GM19455 (cell line): ENCODE data around the gene DOCK8.

Experiments used
- ATAC-seq: cut with Tn5 transposase; IDR thresholded peaks from one replicate; pipeline ENCODE4 v1.9.1; 2021; ENCODE audit not compliant: unreplicated experiment

Gene DOCK8

DNA sequence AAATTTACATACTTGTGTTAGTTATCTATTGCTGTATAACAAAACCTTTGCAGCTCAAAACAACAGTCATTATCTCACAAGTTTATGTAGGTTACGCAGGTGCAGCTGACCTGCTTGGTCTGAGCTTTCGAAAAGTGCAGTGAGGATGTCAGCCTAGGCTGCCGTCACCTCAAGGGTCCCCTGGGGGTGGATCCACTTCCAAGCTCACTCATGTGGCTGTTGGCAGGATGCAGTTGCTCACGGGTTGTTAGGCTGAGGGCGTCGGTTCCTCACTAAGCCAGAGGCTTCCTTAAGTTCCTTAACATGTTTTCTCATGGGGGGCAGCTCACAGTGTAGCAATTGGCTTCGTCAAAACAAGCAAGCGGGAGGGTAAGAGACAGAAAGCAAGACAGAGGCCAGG, 139.8 kb downstream of the DOCK8 start:
- no peak for ATAC-seq

DNA sequence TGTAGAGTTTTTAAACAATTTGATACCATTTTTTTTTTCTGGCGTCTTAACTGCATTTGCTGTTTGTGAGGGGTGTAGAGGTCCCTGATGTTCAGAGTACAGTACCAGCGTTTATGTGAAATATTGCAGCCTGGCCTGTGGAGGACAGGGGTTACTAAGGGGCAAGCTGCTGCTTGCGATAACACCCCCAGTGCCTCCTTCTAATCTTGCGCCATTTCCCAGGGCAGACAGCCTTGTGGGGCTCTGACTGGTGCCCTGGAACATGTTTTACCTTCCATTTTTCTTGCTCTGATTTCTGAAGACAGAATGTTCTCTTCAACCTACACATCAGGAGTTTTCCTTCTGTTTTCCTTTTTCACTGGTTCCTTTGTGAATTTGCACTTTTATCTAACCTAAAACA, 142.9 kb downstream of the DOCK8 start:
- ATAC-seq, result no peak

DNA sequence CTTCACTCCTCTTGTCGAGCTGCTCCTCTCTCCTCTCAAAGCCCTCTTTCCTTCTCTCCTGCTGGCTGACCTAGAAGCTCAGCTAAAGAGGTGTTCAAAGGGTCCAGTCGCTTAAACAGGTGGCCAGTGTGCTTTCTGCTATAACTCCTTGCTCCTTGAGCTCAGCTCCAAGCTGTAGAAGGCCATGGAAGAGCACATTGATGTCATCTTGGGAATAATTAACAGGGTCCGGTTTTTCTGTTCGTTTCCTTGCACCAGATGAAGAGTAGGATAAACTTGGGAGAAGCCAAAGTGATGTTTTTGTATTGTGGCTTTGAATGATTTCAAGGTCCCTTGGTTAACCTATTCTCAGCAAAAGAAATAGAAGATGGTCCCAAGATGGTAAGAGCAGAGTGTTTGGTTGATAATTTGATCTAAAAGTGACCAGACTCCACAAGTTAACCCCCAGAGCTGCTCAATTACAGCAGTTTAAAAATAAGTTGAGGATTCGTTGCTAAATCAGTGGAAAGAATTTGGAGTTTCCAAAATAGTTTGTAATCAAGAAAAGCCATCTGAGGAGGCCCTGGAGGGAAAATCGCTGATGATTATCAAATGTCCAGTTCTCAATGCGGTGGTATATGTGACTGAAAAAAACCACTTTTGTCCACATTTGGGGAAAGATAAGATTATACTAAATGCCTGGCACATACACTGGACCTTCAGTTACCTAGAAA, 148.1 kb downstream of the DOCK8 start:
- no peak for ATAC-seq

DNA sequence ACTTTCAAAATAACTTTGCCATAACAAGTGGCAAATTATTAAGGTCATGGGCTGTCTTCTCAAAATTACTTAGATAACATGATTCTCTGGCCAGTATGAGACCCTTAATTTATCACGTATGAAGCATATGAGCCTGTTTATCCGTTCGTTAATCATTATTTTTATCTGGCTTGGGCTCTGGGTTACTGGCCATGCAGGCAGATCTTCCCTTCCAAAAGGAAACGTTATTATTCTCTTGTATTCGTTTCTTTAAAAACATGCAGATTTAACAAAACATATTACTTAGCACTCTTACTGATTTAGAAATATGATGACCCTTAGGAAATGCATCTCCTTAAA, 148.6 kb downstream of the DOCK8 start:
- no peak for ATAC-seq

DNA sequence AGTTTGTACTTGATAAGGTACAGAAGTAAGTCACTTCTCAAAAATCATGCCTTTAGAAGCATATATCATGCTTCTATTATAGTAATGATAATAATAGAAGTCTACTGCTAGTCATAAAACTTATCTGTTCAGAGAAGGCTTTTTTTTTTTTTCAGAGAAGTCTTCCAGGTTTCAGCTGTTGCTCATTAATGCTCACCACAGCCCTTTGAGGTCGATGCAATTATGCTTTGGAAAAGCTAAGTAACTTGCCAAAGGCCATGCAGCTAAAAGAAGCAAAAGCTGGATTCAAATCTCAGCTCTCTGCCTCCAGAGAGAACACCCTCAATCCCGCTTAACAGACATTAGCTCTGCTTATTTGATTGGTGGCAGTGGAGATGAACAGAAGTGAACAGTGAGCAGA, 150.8 kb downstream of the DOCK8 start:
- no peak for ATAC-seq

DNA sequence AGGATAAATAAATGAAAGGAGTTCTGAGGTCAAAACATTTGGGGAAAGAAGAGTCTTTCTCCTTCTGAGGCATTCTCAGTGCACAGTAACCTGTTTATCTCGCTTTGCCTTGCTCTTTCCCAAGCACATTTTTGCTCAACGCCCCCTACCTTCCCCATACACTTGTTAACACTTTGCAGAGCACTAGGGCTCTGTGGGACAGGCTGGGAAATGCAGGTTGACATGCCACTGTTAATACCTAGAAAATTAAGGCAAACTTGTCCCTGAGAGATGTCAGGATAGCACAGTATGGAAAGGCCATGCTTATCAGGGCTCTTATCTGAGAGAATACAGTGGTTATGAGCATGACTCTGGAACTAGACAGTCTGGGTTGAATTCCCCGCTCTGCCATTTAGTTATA, 152.0 kb downstream of the DOCK8 start:
- ATAC-seq, result no peak

DNA sequence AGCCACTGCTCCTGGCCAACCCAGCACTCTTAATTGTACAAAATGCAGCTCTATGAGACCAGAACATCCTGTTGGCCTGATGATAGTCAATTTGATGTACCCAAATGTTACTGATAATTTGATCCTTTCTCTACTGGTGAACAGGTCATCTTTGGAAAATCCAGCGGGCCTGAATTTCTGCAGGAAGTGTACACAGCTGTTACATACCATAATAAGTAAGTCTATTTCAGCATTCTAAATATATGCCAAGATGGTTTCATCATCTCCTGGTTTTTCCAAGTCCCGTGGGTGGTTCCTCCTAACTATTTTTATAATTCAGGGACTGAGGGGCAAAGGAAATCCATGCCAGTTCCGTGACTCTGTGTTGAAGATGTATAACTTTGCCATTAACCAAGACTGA, 155.4 kb downstream of the DOCK8 start:
- ATAC-seq, result no peak

DNA sequence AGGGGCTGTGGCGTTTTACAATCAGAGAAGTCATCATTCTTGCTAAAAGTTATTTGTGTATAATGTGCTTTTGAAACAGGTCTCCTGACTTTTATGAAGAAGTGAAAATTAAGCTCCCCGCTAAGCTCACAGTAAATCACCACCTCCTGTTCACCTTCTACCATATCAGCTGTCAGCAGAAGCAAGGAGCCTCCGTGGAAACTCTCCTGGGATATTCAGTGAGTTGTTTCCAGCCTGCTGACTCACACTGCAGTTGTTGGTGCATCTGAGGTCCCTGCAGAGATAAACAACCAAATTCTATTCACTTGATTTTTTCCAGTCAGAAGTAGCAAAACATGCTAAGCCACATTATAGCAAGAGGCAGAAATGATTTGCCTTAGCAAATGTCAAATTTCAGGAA, 156.7 kb downstream of the DOCK8 start:
- no peak for ATAC-seq

DNA sequence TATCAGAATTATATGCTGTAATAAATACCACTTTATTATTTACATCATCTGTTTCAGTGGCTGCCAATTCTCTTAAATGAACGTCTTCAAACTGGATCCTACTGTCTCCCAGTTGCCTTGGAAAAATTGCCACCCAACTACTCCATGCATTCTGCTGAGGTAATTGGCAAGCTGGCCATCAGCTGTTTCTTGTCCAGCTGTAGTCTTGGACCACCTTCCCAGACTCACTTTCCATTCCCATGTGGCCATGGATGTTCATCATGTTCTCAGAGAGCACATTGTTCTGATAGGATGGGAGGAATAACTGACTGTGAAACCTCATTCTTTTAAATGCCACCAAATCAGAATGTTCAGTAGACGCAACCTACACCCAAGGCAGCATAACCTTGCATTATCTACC, 157.5 kb downstream of the DOCK8 start:
- no peak for ATAC-seq

DNA sequence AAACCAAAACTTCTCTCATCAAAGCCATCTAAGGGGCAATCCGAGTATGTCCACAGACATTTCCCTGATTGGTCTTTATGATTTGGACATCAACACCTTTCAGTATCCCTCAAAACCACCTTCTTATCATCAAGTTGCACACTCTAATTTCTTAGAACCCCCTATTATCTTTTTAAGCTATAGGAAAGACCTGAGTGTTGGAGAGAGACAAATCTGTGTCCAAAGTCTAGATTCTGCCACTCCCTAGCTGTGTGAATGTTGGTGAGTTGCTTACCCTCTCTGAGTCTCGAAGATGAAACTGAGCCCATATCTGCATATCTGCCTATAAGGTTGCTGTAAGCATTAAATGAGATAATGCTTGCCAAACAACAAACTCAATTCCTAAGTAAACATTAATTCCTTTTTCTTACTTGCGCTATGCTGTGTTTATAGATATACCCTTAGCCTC, 159.1 kb downstream of the DOCK8 start:
- no peak for ATAC-seq

DNA sequence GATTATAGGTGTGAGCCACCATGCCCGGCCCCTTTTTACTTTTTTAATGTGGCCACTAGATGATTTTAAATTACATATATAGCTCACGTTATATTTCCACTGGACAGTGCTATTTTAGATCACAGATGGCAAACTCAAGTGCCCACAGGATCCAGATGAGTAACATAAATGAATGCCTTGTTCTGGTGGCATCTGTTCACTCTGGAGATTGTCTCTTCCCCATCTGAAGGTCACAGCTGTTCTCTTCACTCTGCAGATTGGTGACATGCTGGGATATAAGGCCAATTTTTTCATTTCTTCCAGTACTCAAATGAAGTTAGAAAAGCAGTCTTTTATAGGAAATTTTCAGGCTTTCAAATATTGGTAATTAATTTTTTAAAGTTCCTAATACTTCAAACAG, 160.1 kb downstream of the DOCK8 start:
- ATAC-seq, result no peak

DNA sequence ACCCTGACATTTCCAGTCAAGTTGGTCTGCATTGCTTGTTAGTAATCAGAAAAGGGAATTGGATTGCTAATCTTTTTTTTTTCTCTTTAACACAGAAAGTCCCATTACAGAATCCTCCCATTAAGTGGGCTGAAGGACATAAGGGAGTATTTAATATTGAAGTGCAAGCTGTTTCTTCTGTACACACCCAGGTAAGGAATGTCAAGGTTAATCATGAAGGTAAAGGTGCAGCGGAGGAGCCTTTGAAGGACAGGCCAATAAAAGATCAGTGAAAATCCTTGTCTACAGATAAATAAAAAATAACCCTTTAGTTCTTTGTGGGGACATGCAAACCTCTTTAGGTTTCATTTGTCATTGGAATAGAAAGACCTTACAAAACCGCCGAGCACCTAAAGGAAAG, 161.4 kb downstream of the DOCK8 start:
- no peak for ATAC-seq

DNA sequence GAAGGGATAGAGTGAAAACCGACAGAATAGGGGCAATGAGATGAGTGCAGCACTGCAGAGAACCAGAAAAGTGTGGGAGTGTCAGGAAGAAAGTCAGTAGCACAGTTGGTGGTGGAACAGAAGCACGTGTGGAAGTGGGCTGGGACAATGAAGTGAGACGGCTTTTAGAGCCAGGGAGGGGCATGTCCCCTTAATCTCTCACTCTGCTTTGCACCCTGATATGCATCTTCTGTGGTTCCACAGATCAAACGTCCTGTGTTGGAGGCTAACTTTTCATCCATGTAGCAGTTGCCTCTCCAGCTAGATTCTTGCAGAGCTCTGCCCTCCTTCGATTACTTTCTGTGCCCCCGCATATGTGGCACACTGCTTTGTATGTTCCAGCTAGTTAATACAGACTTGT, 163.6 kb downstream of the DOCK8 start:
- no peak for ATAC-seq

DNA sequence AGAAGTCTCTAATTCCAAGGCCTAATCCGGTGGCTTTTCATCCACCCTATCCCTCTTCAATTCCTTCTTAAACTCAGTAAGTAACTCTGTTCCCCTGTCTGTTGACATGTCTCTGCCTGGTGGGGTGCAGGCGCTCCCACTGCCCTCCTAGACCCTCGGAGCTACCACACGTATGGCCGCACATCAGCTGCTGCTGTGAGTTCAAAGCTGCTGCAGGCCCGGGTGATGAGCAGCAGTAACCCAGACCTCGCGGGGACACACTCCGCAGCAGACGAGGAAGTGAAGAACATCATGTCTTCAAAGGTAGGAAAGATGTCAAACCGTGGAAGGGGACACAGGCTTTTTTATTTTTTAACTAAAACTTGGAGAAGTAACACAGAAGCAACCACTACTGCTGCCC, 167.7 kb downstream of the DOCK8 start:
- no peak for ATAC-seq

DNA sequence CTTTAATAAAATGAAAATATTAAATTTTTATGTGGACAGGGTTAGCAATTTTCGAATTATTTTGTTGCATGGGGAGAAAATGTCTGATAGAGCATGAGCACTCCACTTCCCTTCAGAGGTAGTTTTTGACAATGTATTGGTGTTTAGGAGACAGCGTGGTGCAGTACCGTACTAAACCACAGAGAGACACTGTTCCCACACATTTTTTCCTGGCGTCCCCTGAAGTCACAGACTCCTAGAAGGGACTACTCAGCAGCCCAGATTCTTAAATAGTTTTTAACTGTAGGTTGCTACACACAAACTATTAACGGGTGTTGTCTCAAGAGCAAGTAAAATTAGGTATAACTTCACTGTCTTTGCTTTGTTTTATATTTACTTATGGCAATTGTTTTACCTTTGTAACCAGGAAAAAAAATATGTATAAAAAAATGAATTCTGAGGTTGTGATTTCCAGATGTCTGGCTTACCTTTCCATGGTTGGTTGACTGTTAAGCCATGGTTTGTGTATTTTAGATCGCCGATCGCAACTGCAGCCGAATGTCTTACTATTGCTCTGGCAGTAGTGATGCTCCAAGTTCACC, 171.2 kb downstream of the DOCK8 start:
- ATAC-seq, result no peak

DNA sequence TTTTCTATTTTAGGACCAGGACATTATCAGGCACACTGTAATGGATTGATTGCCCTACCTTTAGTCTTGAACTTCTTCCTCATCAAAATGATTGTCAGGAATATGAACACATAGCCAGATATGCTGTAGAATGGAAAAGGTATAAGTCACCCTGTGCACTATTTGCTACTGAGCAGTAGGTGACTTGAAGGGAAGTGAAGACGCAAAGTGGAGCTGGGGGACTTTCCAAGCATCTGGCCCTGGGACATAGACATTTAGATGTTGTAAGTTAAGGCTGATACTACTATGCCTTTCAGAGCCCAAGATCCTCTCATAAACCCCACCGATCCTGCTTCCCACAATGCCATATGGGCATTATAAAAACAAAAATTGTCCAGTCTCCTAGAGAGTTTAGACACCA, 174.5 kb downstream of the DOCK8 start:
- no peak for ATAC-seq

DNA sequence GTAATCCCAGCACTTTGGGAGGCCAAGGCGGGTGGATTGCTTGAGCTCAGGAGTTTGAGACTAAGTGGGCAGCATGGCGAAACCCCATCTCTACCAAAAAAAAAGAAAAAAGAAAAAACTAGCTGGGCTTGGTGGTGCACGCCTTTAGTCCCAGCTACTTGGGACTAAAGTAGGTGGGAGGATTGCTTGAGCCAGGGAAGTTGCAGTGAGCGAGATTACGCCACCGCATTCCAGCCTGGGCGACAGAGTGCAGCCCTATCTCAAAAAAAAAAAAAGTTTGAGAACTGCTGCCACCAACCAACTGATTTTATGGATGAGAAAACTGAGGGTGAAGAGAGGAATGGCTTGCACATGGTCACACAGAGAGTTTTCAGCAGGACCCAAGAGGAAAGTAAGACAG, 175.1 kb downstream of the DOCK8 start:
- no peak for ATAC-seq

DNA sequence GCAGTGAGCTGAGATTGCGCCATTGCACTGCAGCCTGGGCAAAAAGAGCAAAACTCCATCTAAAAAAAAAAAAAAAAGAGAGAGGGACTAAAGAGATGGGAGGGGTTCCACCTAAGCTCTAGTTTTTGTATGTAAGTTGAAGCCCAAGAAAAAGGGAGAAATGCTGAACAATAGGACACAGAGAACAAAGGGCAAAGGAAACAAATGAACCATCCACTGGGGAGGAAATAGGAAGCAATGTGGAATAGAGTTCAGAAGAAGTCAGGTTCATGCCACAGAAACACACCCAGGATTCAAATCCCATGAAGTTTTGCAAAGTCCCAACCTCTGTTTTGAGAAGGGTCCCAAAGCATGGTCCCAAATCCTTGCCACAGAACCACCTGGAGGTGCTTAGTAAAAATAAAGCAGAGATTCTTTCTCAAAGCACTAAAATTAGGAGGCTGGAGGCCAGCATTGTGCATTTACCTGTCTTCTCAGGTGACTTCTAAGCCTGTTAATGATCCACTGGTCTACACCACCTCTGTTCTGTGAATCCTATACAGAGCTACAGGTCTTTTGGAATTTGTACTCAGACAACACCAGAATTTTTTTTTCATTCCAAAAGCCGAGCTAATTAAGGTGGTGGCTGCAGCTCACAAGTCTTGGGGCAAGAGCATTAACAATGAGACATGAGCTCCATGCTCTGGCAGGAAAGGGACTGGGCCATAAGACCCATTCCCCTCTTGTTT, 177.6 kb downstream of the DOCK8 start:
- no peak for ATAC-seq

DNA sequence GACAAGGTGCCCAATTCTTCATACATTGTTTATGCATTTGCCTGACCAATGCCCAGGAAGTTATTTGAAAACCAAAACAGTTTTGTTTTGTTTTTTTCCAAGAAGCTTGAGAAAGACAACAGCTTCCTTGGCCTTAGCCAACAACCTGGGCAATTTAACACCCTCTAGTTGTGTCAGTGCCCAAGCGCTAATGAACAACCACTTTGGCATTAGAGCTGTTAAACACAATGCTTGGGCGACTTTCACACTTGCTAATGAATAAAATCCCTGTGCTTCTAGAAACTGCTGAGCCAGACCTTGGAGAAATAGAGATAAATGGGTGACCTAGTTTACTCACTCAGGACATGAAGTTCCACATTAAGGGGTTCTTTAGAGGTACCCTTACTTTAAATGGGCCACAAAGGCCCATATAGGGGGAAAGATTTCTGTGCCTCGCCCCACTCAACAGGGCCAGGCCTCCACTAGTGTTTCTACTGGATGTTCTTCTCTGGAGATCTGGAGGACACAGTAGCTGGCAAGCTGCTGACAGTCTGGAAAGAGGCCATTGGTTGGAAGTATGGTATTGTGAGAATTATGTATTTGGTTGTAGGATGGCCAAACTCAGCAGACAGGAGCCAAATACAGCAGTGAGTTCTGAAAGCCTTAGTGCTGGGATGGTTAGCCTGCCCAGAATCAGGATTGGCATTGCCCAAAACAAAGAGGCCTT, 179.8 kb downstream of the DOCK8 start:
- no peak for ATAC-seq

DNA sequence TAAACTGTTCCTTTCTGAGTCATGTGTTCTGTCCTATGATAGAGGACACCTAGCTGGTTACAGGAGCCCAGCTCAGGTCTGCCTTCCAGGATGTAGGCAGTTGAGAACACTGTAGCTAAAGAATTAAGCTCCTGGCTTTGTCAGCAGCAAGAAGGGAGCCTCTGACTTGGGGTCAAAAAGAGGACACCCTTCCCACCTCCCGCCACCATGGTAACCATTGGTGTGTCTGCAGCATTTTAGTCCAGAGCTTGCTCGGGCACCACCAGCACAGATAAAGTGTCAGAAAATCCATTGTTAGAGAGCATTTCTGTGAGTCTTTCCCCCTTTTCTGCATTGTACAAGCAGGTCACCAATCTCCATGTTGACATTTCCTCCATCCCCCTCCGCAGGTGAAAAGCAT, 181.7 kb downstream of the DOCK8 start:
- ATAC-seq, result no peak

DNA sequence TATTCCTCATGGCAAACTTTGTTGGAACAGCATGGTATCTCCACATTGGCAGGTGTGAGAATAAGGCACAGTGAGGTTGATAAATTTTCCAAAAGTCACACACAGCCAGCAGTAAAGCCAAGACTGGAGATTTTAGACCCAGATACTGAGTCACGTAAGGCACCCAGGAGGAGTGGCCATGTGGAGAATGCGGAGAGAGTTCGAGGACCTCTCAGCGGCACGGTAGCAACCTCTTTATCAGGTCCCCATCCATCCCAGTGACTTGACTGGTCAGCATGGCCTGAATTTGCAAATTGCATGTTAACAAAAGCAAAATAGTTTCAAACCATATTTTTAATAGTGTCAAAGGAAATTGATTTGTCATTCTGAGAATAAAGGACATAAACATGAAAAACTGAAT, 183.4 kb downstream of the DOCK8 start:
- no peak for ATAC-seq

DNA sequence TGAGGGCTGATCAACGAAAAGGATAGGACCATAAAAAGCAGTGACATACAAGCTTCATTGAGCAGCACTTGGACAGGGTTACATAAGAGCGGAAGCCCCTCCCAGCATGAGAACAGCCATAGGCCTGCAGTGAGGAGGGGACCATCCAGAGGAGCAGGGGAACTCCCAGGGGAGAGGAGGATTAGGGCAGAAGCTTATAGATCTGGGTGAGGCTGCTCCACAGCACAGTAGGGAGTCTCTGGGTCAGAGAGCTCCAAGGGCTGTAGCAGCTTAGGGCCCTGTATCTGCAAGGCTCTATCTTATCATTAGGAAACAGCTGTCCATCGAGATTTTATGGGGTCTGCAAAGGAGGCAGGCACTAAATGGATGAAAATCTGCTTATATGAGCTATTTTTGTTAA, 186.6 kb downstream of the DOCK8 start:
- ATAC-seq, result no peak
